ENCODE measurements around the gene TBX6. TPM values are rescaled to one million over a fixed set of nuclear protein-coding genes. Genes with fewer than 3 reads are reported as not detected.
A peak's percentile ranks its signal among the peaks of the same experiment; 100 is the strongest.

The TBX6 gene
- total RNA-seq, 1 experiment from 2014 or later = 0.49 TPM

DNA sequence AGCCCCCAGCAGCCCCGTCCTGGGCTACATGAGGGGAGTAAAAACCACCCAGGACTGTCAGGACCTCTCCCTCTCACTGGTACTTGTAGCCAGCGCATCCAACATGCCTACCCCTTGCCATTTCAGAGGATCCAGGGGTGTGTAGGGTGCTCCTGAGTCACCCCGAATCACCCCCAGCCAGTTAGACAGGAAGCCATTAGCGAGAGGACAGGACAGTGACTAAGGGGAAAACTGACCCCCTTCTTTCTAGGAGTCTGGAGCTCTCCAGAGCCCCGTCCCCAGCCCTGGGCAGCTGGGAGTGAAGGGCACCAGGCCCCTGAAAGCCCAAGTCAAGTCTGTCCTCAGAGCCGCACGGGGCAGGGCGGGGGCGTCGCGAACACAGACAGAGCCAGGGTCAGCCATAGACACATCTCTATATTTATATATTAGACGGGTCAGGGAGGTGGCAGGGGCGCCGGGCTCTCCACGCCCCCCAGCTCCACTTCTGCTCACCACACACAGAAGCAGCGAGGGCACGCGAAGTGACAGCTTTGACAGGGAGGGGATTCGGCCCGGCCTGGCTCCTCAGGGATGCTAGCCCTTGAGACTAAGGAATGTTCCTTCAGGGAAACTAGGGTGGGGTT is 22.1 kb upstream of the TBX6 start:
- no peak for DNase-seq (ENCODE audit: low spot score)
- no TSS peak for BruUV-seq (replicated peaks)
- no peaks in the 10 kb centered on the region for H3K4me1 ChIP-seq (ENCODE audit: insufficient read depth, low read length, poor library complexity, severe bottlenecking)
- H3K27ac ChIP-seq (ENCODE audit: low read depth, low read length, poor library complexity, severe bottlenecking) = no peak overlapping the region
- intact Hi-C loops (cut with micrococcal nuclease; ENCODE audit: unreplicated experiment) = loop anchor here (5.0 kb wide), 1 partner anchor 513 kb away; no protein-coding TSS in a partner anchor
- no peak overlapping the region for H3K4me3 ChIP-seq (ENCODE audit: low read depth, low read length, poor library complexity, severe bottlenecking)
- no peaks in the 10 kb centered on the region for H3K9me3 ChIP-seq (ENCODE audit: low read depth, low read length, poor library complexity, severe bottlenecking)
- no peak for TF ChIP-seq EZH2 (IDR thresholded peaks at IDR 0.05; ENCODE audit: borderline replicate concordance, low read depth, low read length, poor library complexity, severe bottlenecking)
- TF ChIP-seq, protein P1, sequence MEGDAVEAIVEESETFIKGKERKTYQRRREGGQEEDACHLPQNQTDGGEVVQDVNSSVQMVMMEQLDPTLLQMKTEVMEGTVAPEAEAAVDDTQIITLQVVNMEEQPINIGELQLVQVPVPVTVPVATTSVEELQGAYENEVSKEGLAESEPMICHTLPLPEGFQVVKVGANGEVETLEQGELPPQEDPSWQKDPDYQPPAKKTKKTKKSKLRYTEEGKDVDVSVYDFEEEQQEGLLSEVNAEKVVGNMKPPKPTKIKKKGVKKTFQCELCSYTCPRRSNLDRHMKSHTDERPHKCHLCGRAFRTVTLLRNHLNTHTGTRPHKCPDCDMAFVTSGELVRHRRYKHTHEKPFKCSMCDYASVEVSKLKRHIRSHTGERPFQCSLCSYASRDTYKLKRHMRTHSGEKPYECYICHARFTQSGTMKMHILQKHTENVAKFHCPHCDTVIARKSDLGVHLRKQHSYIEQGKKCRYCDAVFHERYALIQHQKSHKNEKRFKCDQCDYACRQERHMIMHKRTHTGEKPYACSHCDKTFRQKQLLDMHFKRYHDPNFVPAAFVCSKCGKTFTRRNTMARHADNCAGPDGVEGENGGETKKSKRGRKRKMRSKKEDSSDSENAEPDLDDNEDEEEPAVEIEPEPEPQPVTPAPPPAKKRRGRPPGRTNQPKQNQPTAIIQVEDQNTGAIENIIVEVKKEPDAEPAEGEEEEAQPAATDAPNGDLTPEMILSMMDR (conservative IDR thresholded peaks at IDR 0.05; ENCODE audit: low read depth, low read length) = no peak
- ChIA-PET POLR2A (ENCODE audit: low non-redundant PET) (interaction anchor here (0.5 kb wide), 1 partner anchor 388 kb away, joined by 5 read pairs; no protein-coding TSS in a partner anchor), CTCF (interaction anchor here (1.1 kb wide), 1 partner anchor 11 kb away, joined by 5 read pairs; no protein-coding TSS in a partner anchor)
- H3K36me3 ChIP-seq (ENCODE audit: insufficient read depth, low read length, poor library complexity, severe bottlenecking) = peaks cover 13% of the 10 kb centered on the region
- H3K27me3 ChIP-seq (replicated peaks; ENCODE audit: insufficient read depth, low read depth, low read length, poor library complexity) = no peaks in the 10 kb centered on the region

DNA sequence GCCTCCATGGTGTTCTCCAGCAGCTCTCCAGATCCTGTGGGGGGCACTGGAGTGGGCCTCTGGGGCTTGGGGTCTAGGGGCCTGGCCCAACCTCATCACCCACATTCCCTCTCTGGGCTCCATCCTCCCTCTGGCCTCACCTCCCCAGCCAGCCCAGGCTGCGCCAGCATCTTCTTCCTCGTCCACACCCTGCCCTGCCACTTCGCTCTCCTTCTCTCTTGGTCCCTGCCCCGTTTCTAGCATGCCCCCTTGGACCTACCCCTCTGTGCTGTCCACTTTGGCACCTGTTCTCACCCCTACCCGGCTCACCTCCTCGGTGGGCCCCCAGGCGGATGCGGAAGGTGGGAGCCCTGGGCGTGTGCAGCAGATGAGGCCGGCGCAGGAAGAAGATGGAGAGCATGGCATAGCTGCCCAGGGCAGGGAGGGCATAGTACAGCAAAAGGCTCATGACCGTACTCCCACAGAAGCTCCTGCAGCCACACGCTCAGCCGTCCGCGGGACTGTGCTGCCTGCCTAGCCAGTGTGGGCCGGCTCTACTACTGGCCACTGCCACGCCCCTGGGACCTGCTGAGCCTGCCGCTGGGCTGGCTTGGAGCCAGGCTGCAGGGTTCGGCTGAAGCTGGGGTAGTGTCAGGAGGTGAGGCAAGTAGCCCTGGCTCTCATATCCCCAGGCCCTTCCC is 21.4 kb upstream of the TBX6 start, which contains the start of gene GDPD3:
TSS of gene GDPD3 (minus strand) at position 507 of the 680 bp plus-strand sequence. CDS start at position 448, 59 bp downstream.
- BruUV-seq (replicated peaks) = no TSS peak
- CTCF ChIA-PET = interaction anchor here (0.6 to 1.1 kb wide), 3 partner anchors 10 to 296 kb away, joined by 3 to 5 read pairs (median 4); no protein-coding TSS in a partner anchor
- Histone ChIP-seq H3K9me3 (ENCODE audit: low read depth, low read length, poor library complexity, severe bottlenecking) (no peaks in the 10 kb centered on the region), H3K36me3 (ENCODE audit: insufficient read depth, low read length, poor library complexity, severe bottlenecking) (peaks cover 12% of the 10 kb centered on the region), H3K4me3 (ENCODE audit: low read depth, low read length, poor library complexity, severe bottlenecking) (no peak within 1 kb of the TSS), H3K27ac (ENCODE audit: low read depth, low read length, poor library complexity, severe bottlenecking) (no peak within 1 kb of the TSS), H3K27me3 (replicated peaks; ENCODE audit: insufficient read depth, low read depth, low read length, poor library complexity) (no peaks in the 10 kb centered on the region), H3K4me1 (ENCODE audit: insufficient read depth, low read length, poor library complexity, severe bottlenecking) (no peaks in the 10 kb centered on the region)
- no peak for DNase-seq (ENCODE audit: low spot score)
- intact Hi-C loops (cut with micrococcal nuclease; ENCODE audit: unreplicated experiment) = loop anchor here (5.0 kb wide), 1 partner anchor 514 kb away; no protein-coding TSS in a partner anchor
- TF ChIP-seq, protein P1 (conservative IDR thresholded peaks at IDR 0.05; ENCODE audit: low read depth, low read length) = no peak
- no peak for TF ChIP-seq EZH2 (IDR thresholded peaks at IDR 0.05; ENCODE audit: borderline replicate concordance, low read depth, low read length, poor library complexity, severe bottlenecking)
- POLR2A ChIA-PET (ENCODE audit: low non-redundant PET) = no interaction called here

DNA sequence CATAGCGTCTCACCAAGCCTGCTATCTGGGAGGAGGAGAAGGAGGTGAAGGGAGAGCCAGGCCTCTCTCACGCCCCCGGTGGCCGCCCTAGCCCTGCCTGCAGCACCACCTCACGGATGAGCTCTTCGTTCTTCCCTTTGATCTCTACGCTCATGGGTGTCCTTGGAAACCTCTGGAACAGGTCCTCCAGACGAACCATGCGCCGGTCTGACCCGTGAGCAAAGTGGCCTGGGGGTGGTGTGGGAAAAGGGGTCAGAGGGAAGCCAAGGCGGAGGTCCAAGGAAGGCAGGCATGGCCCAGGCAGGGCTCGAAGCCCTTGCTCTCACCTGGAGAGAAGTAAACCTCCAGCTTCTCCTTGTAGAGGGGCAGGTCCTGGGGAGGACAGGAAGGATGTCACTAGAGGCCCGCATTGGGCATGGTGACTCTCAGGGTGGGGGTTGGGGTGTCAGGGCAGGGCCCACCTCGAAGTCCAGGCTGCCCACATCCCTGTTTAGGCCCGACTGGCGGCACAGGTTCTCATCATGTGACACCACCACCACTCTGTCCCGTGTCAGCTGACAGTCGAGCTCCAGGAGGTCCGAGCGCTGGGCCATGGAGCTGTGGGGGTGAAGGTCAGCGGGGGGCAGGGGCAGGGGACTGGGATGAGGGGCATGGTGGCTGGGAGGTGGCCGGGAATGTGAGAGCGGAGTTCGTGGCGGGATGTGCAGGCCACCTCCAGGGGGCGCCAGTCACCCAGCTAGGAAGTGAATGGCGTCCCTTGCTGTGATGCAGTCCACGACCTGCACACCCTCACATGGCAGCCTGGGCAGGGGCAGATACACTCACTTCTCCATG is 20.7 kb upstream of the TBX6 start:
- Histone ChIP-seq H3K4me1 (ENCODE audit: insufficient read depth, low read length, poor library complexity, severe bottlenecking) (no peaks in the 10 kb centered on the region), H3K4me3 (ENCODE audit: low read depth, low read length, poor library complexity, severe bottlenecking) (no peak overlapping the region), H3K9me3 (ENCODE audit: low read depth, low read length, poor library complexity, severe bottlenecking) (no peaks in the 10 kb centered on the region), H3K27ac (ENCODE audit: low read depth, low read length, poor library complexity, severe bottlenecking) (no peak overlapping the region), H3K36me3 (ENCODE audit: insufficient read depth, low read length, poor library complexity, severe bottlenecking) (peaks cover 4% of the 10 kb centered on the region), H3K27me3 (replicated peaks; ENCODE audit: insufficient read depth, low read depth, low read length, poor library complexity) (no peaks in the 10 kb centered on the region)
- CTCF ChIA-PET = interaction anchor here (0.6 to 1.1 kb wide), 6 partner anchors 9 to 358 kb away, joined by 3 to 5 read pairs (median 3); partner anchors contain the start of gene CORO1A
- POLR2A ChIA-PET (ENCODE audit: low non-redundant PET) = no interaction called here
- BruUV-seq (replicated peaks) = no TSS peak
- DNase-seq (ENCODE audit: low spot score) = peak; percentile 77
- TF ChIP-seq, protein P1 (conservative IDR thresholded peaks at IDR 0.05; ENCODE audit: low read depth, low read length) = peak; percentile 80
- no peak for TF ChIP-seq EZH2 (IDR thresholded peaks at IDR 0.05; ENCODE audit: borderline replicate concordance, low read depth, low read length, poor library complexity, severe bottlenecking)
- intact Hi-C loops (cut with micrococcal nuclease; ENCODE audit: unreplicated experiment) = loop anchor here (5.0 kb wide), 1 partner anchor 515 kb away; no protein-coding TSS in a partner anchor

Measured in A673 (cell line).